Measurements from ENCODE around the gene FAF1.

DNA sequence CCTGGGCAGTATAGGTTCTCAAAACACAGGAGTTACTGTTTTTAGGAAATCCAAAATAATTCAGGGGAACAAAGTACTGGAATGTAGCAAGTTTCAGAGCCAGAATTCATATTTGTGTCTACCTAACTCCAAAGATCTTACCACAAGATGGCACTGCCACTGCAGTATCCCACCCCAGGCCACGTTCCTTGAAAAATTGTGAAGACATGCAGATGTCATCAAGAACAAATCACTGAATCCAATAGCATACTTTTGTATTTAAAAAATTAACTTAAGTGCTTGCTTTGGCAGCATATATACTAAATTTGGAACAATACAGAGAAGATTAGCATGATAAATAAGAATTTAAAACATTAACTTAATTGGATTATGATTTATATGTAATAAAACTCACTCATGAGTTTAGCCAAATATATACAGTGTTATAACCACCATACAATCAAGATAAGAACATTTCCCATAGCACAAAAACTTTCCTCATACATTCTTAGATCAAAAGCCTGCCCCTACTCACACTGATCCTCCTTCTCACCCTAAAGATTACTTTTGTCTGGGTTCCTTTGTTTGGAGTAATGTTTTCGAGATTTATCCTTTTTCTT, 209.9 kb downstream of the FAF1 start:
- TF ChIP-seq, protein P1, sequence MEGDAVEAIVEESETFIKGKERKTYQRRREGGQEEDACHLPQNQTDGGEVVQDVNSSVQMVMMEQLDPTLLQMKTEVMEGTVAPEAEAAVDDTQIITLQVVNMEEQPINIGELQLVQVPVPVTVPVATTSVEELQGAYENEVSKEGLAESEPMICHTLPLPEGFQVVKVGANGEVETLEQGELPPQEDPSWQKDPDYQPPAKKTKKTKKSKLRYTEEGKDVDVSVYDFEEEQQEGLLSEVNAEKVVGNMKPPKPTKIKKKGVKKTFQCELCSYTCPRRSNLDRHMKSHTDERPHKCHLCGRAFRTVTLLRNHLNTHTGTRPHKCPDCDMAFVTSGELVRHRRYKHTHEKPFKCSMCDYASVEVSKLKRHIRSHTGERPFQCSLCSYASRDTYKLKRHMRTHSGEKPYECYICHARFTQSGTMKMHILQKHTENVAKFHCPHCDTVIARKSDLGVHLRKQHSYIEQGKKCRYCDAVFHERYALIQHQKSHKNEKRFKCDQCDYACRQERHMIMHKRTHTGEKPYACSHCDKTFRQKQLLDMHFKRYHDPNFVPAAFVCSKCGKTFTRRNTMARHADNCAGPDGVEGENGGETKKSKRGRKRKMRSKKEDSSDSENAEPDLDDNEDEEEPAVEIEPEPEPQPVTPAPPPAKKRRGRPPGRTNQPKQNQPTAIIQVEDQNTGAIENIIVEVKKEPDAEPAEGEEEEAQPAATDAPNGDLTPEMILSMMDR (IDR thresholded peaks at IDR 0.05; ENCODE audit: control extremely low read depth in 1 of 3, insufficient read depth in 1 of 3, low read depth in 1 of 3, low read length in 3 of 3) = peak in 2 of 3 experiments; percentile 43 to 45; a peak in 3 of 4 replicates
- TF ChIP-seq POLR2A (IDR thresholded peaks at IDR 0.05; ENCODE audit: control extremely low read depth in 1 of 2, low read depth in 2 of 2, low read length in 2 of 2) = no peak
- TF ChIP-seq SP1 (IDR thresholded peaks at IDR 0.05; ENCODE audit: low read depth, low read length) = no peak

Measured in H1 (cell line).